Left lung (tissue), 10 donors: ENCODE measurements around the gene CYP4B1. TPM values are rescaled to one million over a fixed set of nuclear protein-coding genes. Genes with fewer than 3 reads are reported as not detected.

ENCODE experiments used
- ATAC-seq: fragments of 200-7000 bp; cut with Tn5 transposase; one replicate; pipeline ENCODE4 v1.9.1; 2020; ENCODE audit warnings: moderate library complexity
- DNase-seq, 4 donors: peaks; one replicate each; pipeline ENCODE4 v3.0.0-alpha.2; 2013 to 2020
- H3K27ac ChIP-seq, 2 donors: fragments of 200-600 bp; sonication (generic) in 1 of 2; one replicate each; pipeline versions ENCODE4 v1.5.0 to v1.8.0; 2020 to 2021
- H3K27me3 ChIP-seq, 2 donors: fragments of 200-600 bp; sonication (generic) in 1 of 2; one replicate each; pipeline versions ENCODE4 v1.5.0 to v1.8.0; 2020 to 2021
- H3K36me3 ChIP-seq, 2 donors: fragments of 200-600 bp; sonication (generic) in 1 of 2; one replicate each; pipeline versions ENCODE4 v1.5.0 to v1.8.0; 2020 to 2021
- H3K4me1 ChIP-seq, 2 donors: fragments of 200-600 bp; one replicate each; pipeline ENCODE4 v1.8.0; 2021
- H3K4me3 ChIP-seq, 2 donors: fragments of 200-600 bp; sonication (generic) in 1 of 2; one replicate each; pipeline versions ENCODE4 v1.5.0 to v1.8.0; 2020 to 2021; ENCODE audit warnings: mild to moderate bottlenecking in 1 of 2
- H3K9me3 ChIP-seq, 2 donors: fragments of 200-600 bp; sonication (generic) in 1 of 2; one replicate each; pipeline versions ENCODE4 v1.5.0 to v1.8.0; 2020 to 2021
- intact Hi-C, 2 donors: fragments of 100-400 bp; cut with DNase I; formaldehyde crosslinking; loops; one replicate each; pipeline versions ENCODE4 v1.11.2 to v1.14.2; 2022
- polyA plus RNA-seq, 6 donors: library from polyadenylated mRNA; unstranded; fragments of 120-200 nt; gene quantifications; one replicate each; pipeline ENCODE4 v1.2.1, GENCODE V29; 2013; ENCODE audit not compliant: insufficient read length in 6 of 6
- total RNA-seq, 2 donors: library from RNA; stranded (reverse); fragmentation: NEBNext Ultra II Directional; extraction: Animal tissue kit (Norgen Biotek cat#: 25700); gene quantifications; one replicate each; pipeline ENCODE4 v1.2.1, GENCODE V29; 2021
- TF ChIP-seq, protein P1 (sequence below), 2 donors: fragments of 200-600 bp; sonication (generic) in 1 of 2; IDR thresholded peaks; one replicate each; pipeline versions ENCODE4 v1.5.0 to v1.8.0; 2021; ENCODE audit warnings: antibody characterized with exemption in 2 of 2
- donor health status: DM: no; HTN: yes; CAD: no.
- donor health status: DM: no; HTN: no; CAD: no.

CYP4B1 gene
- total and polyA plus RNA-seq, 8 donors = 1.6 to 417 (median 2.5) TPM

DNA sequence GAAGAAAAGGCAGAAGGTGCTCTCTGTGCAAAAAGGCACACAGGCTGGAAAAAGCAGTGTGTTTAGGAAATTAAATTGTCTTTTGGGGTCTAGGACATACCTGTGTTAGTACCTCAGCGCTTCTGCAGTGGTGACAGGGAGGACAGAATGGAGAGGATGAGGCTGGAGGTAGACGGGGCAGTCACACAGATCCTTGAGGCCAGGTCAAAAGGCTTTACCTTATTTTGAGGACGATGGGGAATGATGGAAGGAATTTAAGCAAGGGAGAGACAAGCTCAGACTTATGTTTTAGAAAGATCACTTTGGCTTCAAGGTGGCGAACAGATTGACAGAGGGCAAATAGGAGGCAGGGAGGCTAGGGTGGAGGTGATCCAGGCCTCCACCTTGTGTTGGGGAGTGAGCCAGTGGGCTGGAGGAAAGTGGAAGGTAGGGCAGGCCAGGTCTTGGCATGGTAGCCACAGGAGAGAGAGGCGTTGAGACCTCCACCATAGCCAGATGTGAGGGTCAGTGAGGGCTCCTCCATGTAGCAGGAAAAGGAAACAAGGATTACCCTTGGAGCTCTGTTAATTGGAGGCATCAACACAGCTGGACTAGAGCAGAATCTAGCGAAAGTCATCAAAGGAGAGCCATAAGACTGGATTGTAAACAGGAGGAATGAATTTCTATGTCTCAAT, 4.2 kb downstream of the CYP4B1 start:
- no peaks in the 10 kb centered on the region for H3K36me3 ChIP-seq
- ATAC-seq (no peak), DNase-seq (no peak)
- no peak overlapping the region for H3K4me3 ChIP-seq
- TF ChIP-seq, protein P1, sequence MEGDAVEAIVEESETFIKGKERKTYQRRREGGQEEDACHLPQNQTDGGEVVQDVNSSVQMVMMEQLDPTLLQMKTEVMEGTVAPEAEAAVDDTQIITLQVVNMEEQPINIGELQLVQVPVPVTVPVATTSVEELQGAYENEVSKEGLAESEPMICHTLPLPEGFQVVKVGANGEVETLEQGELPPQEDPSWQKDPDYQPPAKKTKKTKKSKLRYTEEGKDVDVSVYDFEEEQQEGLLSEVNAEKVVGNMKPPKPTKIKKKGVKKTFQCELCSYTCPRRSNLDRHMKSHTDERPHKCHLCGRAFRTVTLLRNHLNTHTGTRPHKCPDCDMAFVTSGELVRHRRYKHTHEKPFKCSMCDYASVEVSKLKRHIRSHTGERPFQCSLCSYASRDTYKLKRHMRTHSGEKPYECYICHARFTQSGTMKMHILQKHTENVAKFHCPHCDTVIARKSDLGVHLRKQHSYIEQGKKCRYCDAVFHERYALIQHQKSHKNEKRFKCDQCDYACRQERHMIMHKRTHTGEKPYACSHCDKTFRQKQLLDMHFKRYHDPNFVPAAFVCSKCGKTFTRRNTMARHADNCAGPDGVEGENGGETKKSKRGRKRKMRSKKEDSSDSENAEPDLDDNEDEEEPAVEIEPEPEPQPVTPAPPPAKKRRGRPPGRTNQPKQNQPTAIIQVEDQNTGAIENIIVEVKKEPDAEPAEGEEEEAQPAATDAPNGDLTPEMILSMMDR (IDR thresholded peaks at IDR 0.05) = no peak
- intact Hi-C loops = no loop called here
- no peaks in the 10 kb centered on the region for H3K9me3 ChIP-seq
- H3K27me3 ChIP-seq = no peaks in the 10 kb centered on the region
- H3K27ac ChIP-seq = peak overlapping the region; percentile 13 to 15
- H3K4me1 ChIP-seq = peaks cover 23 to 39% of the 10 kb centered on the region in 2 donors

DNA sequence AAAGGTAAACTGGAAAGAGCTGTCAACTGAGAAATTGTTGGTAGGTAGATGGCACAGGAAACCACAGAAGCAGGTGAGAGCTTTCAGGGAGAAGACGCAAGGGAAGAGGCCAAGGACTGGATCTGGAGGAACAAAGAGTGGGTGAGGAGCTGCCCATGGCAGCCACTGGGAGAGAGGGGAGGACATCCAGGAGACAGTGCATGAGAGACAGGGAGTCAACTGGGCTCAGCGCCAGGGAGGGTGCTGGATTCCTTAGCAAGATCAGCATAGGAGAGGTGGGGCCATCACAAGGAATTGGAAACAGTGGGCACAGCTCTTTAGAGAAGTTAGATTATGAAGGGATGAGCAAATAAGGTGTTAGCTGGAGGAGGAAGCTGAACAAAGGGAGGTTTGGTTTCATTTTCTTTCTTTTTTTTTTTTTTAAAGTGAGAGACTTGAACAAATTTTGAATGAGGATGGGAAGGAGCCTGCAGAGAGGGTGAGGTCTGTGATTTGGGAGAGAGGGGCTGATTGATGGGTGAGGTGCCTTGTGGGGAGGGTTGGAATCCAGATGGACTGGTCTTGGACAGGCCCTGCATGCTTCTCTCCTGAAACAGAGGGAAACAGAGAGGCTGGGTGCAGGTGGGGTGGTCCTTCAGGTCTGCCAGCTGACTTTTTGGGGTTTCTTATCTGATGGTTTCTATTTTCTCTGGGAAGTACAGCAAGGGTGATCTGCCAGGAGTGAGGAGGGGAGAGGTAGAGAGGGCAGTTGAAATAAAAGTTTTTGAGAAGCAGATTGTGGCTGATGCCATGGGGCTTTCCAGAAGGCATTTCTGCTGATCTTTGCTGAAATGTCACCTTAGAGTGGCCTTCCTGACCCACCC, 5.4 kb downstream of the CYP4B1 start:
- intact Hi-C loops = no loop called here
- no peak for ATAC-seq
- H3K36me3 ChIP-seq = no peaks in the 10 kb centered on the region
- peaks cover 19 to 39% of the 10 kb centered on the region in 2 donors for H3K4me1 ChIP-seq
- DNase-seq = no peak
- no peaks in the 10 kb centered on the region for H3K27me3 ChIP-seq
- H3K27ac ChIP-seq = peak overlapping the region in 1 of 2 donors; percentile 13
- TF ChIP-seq, protein P1 (IDR thresholded peaks at IDR 0.05) = no peak
- no peak overlapping the region for H3K4me3 ChIP-seq
- no peaks in the 10 kb centered on the region for H3K9me3 ChIP-seq

DNA sequence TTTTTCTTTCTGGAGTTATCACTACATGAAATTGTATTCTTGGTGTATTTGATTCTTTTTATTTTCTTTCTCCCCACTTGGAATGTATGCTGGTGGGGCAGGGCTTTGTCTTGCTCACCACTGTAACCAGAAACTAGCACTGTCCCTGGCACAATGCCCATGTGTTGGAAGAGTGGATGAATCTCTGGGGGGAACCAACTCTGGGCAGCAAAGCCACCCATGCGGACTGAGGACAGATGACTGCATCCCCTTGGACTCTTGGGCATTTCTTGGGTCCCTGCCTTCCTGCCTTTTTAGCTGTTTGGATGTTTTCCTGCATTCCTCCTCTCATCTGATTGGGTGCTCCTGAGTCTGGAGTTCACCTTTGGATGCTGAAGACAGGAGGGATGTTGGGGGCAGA, 6.1 kb downstream of the CYP4B1 start:
- TF ChIP-seq, protein P1 (IDR thresholded peaks at IDR 0.05) = no peak
- ATAC-seq (no peak), DNase-seq (no peak)
- Histone ChIP-seq H3K27ac (peak overlapping the region in 1 of 2 donors; percentile 13), H3K4me3 (no peak overlapping the region), H3K36me3 (no peaks in the 10 kb centered on the region), H3K27me3 (no peaks in the 10 kb centered on the region), H3K9me3 (no peaks in the 10 kb centered on the region), H3K4me1 (peaks cover 19 to 39% of the 10 kb centered on the region in 2 donors)
- intact Hi-C loops = no loop called here

DNA sequence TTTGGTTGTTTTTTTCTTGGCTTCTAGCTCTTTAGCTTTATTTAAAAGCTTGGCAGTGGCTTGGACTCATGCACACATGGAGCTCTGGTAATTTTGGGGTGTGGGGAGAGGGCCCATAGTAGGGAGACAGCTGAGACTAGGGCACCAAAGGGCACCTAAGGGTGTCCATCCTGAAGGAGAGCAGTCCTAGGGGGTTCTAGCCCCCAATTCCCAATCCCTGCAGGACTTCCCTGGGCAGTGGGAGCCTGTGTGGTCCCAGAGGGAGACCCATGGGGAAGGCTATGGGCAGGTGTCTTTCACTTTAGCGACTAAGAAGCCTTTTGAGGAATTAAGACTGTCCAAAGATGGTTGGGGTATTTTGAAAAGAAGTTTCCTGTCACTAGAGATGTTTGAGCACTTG, 6.9 kb downstream of the CYP4B1 start:
- Histone ChIP-seq H3K4me3 (no peak overlapping the region), H3K27ac (peak overlapping the region; percentile 75 to 78), H3K4me1 (peaks cover 19 to 39% of the 10 kb centered on the region in 2 donors), H3K27me3 (no peaks in the 10 kb centered on the region), H3K36me3 (no peaks in the 10 kb centered on the region), H3K9me3 (no peaks in the 10 kb centered on the region)
- no peak for DNase-seq
- ATAC-seq = no peak
- TF ChIP-seq, protein P1 (IDR thresholded peaks at IDR 0.05) = no peak
- intact Hi-C loops = no loop called here
